Measurements from ENCODE around the gene RAN. TPM values are rescaled to one million over a fixed set of nuclear protein-coding genes. Genes with fewer than 3 reads are reported as not detected.
"Not testable (repeated sequence)": the region's sequence is repeated elsewhere in the genome, so short reads cannot be mapped to it uniquely, and the experiment has no call there.

The RAN gene
- total RNA-seq, 1 donor from 2014 or later, result 748 TPM

- CTCF ChIA-PET, result no interaction called here
- no peak for DNase-seq
- H3K27ac Mint-ChIP-seq, result no peak overlapping the region
- no peaks in the 10 kb centered on the region for H3K9me3 Mint-ChIP-seq
- H3K27me3 Mint-ChIP-seq, result no peaks in the 10 kb centered on the region
- TF ChIP-seq, protein P1, sequence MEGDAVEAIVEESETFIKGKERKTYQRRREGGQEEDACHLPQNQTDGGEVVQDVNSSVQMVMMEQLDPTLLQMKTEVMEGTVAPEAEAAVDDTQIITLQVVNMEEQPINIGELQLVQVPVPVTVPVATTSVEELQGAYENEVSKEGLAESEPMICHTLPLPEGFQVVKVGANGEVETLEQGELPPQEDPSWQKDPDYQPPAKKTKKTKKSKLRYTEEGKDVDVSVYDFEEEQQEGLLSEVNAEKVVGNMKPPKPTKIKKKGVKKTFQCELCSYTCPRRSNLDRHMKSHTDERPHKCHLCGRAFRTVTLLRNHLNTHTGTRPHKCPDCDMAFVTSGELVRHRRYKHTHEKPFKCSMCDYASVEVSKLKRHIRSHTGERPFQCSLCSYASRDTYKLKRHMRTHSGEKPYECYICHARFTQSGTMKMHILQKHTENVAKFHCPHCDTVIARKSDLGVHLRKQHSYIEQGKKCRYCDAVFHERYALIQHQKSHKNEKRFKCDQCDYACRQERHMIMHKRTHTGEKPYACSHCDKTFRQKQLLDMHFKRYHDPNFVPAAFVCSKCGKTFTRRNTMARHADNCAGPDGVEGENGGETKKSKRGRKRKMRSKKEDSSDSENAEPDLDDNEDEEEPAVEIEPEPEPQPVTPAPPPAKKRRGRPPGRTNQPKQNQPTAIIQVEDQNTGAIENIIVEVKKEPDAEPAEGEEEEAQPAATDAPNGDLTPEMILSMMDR (IDR thresholded peaks at IDR 0.05), result no peak
- no peak overlapping the region for H3K4me3 Mint-ChIP-seq
- POLR2A ChIA-PET, result no interaction called here
- intact Hi-C loops (cut with micrococcal nuclease), result no loop called here
- H3K4me1 Mint-ChIP-seq, result no peaks in the 10 kb centered on the region
- no peak for ATAC-seq (ENCODE audit: low read depth)
- no peaks in the 10 kb centered on the region for H3K36me3 Mint-ChIP-seq (ENCODE audit: low read depth)
Measured at GRCh38 chr12:130904064-130904463, 32.2 kb downstream of the RAN start.

- H3K27me3 Mint-ChIP-seq; intact Hi-C loops (cut with micrococcal nuclease); ATAC-seq (ENCODE audit: low read depth); H3K4me1 Mint-ChIP-seq; DNase-seq; H3K36me3 Mint-ChIP-seq (ENCODE audit: low read depth); POLR2A ChIA-PET; CTCF ChIA-PET; H3K4me3 Mint-ChIP-seq; H3K27ac Mint-ChIP-seq; H3K9me3 Mint-ChIP-seq: not testable (repeated sequence)
Measured at GRCh38 chr12:130904936-130905455, 33.1 kb downstream of the RAN start.

GRCh38 chr12:130909111-130909510 lies 37.2 kb downstream of the RAN start:
- Mint-ChIP-seq H3K27me3 (peaks cover 14% of the 10 kb centered on the region), H3K4me1 (no peaks in the 10 kb centered on the region), H3K9me3 (peaks cover 12% of the 10 kb centered on the region), H3K4me3 (no peak overlapping the region), H3K36me3 (ENCODE audit: low read depth) (no peaks in the 10 kb centered on the region), H3K27ac (no peak overlapping the region)
- POLR2A ChIA-PET, result no interaction called here
- ATAC-seq (ENCODE audit: low read depth), result no peak
- intact Hi-C loops (cut with micrococcal nuclease), result no loop called here
- TF ChIP-seq, protein P1 (IDR thresholded peaks at IDR 0.05), result no peak
- CTCF ChIA-PET, result no interaction called here
- no peak for DNase-seq

- no peak overlapping the region for H3K27ac Mint-ChIP-seq
- H3K4me1 Mint-ChIP-seq, result peaks cover 2% of the 10 kb centered on the region
- DNase-seq, result no peak
- ATAC-seq (ENCODE audit: low read depth), result no peak
- intact Hi-C loops (cut with micrococcal nuclease), result loop anchor here (10.0 kb wide), 1 partner anchor 694 kb away; no protein-coding TSS in a partner anchor
- H3K27me3 Mint-ChIP-seq, result peaks cover 24% of the 10 kb centered on the region
- peaks cover 12% of the 10 kb centered on the region for H3K9me3 Mint-ChIP-seq
- ChIA-PET POLR2A (no interaction called here), CTCF (no interaction called here)
- no peaks in the 10 kb centered on the region for H3K36me3 Mint-ChIP-seq (ENCODE audit: low read depth)
- TF ChIP-seq, protein P1 (IDR thresholded peaks at IDR 0.05), result no peak
- no peak overlapping the region for H3K4me3 Mint-ChIP-seq
Measured at GRCh38 chr12:130911193-130911592, 39.3 kb downstream of the RAN start.

DNA sequence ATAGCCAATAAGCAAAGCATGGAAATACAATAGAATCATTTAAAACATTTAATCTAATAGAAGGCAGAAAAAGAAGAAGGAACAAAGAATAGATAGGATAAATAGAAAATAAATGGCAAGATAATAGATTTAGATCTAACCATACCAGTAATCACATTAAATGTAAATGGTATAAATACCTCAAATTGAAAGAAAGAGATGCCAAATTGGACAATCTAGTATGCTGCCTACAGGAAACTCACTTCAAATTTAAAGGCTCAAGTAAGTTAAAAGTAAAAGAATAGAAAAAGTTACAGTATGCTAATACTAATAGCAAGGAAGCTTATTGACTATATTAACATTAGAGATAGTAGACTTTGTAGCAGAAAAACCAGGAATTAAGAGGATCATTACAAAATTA lies 40.1 kb downstream of the RAN start:
- Mint-ChIP-seq H3K4me1 (peaks cover 9% of the 10 kb centered on the region), H3K27me3 (peaks cover 28% of the 10 kb centered on the region)
- POLR2A ChIA-PET, result no interaction called here

More for the DNA sequence above, 40.1 kb downstream of the RAN start:
- H3K36me3 Mint-ChIP-seq (ENCODE audit: low read depth), result no peaks in the 10 kb centered on the region
- no peak overlapping the region for H3K4me3 Mint-ChIP-seq
- no peak for ATAC-seq (ENCODE audit: low read depth)
- CTCF ChIA-PET, result no interaction called here
- intact Hi-C loops (cut with micrococcal nuclease), result loop anchor here (10.0 kb wide), 1 partner anchor 693 kb away; no protein-coding TSS in a partner anchor
- no peak overlapping the region for H3K27ac Mint-ChIP-seq
- H3K9me3 Mint-ChIP-seq, result peaks cover 12% of the 10 kb centered on the region
- TF ChIP-seq, protein P1 (IDR thresholded peaks at IDR 0.05), result no peak
- no peak for DNase-seq

All from activated B cell treated with CpG ODN at 0.5 μM for 24 hours (primary cell).